Bone marrow (tissue), 2 donors: ENCODE measurements around the gene RHBDL1.

ENCODE experiments used
- DNase-seq, 2 donors: peaks; one replicate each; lab custom pipeline; 2025; lab: John Stamatoyannopoulos, UW

The RHBDL1 gene

DNA sequence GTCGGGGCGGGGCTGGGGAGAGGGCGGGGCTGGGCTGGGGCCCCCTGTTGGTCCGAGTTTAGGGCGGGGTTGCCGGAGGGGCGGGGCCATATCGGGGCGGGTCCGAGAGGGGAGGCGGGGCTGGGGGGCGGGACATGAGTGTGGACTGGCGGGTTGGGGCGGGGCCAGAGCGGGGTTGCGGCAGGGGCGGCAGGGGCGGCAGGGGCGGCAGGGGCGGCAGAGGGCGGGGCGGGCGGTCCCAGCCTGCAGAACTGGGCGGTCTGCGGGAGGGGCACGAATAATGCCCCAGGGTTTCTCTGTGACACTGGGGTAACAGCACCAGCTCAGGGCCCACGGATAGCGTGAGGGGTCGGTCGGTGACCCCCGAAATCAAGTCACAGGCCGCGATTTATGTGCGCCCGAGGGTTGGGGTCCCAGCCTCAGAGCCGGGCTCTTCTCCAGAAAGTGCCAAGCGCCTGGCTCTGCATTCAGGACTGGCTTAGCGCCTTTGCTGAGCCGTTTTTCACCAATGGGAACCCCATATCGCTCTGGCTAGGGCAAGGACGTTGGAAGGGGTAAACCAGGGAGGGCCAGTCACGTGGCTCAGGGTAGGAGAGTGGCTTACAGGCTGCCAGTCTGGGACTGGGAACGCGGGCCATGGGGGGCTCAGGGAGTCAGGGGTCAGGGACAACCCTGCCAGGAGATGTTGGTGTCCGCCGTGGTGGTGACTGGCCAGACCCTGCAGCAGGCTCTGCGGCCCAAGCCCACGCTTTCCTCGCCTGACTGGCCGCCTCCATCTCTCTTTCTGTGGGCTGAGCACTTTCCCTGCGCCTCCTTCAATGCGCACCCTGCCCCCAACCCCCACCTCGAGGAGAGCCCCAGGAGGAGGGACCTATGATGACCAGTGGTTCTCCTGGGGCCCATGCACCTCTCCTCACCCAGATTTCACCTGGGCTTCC lies 38.1 kb upstream of the RHBDL1 start:
- no peak for DNase-seq

DNA sequence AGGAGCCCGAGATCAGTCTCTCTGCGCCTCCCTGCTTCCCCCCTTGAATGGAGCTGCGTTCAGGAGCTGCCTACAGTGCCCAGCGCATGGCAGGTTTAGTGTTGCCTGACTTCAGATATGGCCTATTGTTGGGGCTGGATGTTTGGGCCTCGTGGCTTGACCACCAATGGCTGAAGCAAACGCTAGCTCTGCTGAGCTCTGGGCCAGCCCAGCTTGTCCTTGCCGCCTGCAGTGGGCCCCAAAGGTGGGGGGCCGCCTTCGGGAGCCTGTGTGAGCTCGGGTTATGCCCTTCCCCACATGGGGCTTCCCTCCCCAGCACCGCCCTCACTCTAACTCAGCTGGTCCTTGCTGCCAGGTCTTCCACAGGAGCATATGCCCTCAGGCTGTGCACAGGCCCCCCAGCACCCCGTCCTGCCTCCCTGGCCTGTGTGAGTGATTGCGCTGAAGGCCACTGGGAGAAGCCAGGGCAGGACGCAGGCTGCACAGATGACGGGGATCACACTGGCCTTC lies 37.4 kb upstream of the RHBDL1 start:
- no peak for DNase-seq

DNA sequence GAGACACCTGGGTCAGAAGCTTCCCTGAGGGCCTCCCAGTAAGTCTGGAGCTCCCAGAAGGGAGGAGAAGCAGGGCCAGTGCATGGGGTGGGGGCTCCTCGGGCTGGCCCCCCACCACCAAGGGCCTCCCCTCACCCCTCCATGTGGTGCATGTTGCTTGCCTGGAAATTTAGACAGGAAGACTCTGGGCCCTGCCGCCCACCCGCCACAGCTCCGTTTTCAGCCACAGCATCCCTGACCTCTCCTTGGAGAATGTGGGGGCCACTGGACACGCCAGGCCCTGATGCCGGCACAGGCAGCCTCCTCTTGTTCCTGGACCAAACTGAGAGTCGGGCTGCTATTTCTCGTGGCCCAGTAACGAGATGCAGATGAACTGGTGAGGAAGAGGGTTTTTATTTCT lies 36.6 kb upstream of the RHBDL1 start:
- DNase-seq: no peak

DNA sequence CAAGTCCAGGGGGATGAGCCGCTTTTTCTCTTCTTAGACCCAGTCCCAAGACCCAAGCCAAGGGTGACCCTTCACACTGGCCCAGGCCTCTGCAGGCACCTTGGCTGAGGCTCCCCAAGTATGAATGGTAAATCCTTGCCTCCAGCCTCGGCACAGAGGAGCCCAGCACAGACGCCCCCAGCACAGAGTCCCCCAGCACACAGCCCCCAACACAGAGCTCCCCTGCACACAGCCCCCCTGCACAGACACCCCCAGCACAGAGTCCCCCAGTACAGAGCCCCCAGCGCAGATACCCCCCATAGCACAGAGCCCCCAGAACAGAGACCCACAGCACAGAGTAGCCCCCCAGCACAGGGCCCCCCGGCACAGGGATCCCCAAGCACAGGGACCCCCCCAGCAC lies 34.9 kb upstream of the RHBDL1 start:
- no peak for DNase-seq

DNA sequence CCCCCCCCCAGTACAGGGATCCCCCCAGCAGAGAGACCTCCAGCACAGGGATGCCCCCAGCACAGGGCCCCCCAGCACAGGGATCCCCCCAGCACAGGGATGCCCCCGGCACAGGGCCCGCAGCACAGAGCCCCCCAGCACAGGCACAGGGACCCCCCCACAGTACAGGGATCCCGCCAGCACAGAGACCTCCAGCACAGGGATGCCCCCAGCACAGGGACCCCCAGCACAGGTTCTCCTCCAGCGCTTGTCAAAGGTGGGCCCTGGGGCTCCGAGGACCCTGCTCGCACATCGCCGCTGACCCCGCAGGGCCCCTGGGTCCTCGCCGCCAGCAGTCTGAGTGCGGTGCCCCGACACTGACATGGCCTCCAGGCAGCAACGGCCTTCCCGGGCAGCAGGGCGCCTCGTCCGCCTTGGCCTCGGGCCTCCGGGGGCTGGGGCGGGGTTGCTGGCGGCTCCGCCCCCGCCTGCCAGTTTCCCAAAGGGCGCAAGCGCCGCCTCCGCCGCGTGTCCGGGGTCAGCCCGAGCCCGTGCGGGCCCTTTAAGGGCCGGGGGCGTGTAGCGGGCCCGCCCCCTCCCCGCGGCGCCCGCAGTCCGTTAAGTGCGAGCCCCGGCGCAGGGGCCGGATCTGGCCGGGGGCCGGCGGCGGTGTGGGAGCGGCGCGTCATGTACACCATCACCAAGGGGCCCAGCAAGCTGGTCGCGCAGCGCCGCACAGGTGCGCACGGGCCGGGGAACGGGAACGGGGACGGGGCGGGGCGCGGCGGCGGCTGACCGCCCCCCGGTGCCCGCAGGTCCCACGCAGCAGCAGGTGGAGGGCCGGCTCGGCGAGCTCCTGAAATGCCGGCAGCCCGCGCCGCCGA lies 33.9 kb upstream of the RHBDL1 start, which contains the start of gene MCRIP2:
MCRIP2 (plus strand) TSS at position 503 of the 863 bp plus-strand sequence; CDS start at position 667, 164 bp downstream.
- peak in 1 of 2 donors; percentile 38 for DNase-seq

DNA sequence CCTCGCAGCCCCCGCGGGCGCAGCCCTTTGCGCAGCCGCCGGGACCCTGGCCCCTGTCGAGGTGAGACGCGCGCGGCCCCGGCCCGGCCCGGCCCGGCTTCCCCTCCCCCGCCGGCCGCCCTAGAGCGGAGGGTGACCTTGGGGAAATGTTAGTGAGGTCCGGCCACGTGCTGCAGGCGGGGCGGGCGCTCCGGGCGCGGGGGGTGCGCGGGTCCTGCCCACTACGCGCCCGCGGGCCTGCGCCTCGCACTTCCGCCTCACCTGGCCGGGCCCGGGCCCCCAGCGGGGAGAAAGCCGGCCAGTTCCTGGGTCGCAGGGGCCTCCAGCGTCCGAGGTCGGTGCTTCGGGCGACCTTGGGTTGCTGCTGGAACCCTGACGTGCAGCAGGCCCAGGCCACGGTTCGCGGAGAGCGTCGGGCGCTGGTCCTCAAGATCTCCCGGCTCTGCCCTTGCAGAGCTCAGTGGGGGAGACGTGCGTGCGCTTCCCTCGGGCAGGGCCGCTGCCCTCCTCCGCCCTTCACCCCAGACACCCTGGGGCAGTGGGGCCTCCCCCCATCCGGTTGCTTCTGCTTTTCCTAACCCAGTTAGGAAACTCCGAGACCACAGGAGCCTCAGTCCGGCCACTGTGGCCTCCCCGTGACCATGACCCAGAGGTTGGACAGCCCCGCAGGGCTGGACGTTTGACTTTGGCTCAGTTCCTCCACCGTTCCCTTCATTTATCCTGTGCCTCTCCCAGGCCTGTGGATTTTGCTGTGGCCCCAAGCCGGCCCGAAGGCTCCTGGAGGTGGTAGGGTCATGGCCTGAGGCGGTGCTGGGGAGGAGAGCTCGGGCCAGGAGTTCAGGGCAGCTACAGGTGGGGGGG lies 33.1 kb upstream of the RHBDL1 start:
- DNase-seq: peak in 1 of 2 donors; percentile 24

DNA sequence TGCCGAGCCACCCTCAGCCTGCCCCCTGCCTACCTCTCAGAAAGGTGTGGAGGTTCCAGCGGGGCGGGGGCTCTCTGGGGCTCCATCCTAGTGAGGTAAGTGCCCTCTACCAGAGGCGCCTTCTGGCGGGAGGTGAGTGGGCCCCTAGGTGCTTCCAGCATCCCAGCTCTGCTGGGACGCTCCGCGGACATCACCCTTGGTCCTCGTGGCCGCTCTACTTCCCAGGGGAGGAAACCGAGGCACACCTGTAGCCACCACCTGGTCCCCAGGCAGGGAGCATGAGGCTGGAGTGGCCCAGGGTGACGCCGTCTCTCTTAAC lies 32.5 kb upstream of the RHBDL1 start:
- DNase-seq: no peak

DNA sequence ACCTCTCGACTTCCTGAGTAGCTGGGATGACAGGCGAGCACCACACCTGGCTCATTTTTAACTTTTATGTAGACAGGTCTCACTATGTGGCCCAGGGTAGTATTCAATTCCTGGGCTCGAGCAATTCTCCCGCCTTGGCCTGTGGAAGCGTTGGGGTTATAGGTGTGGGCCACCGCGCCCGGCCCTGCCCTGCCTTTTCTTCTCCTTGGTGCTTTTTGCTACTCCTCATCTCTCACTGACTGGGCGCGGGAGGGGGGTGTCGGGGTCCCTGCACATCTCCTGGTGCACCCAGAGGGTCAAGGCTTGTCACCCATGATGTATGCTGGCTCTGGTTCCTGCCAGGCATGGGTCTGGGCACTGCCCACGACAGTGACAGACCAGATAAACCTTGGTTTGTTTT lies 30.9 kb upstream of the RHBDL1 start:
- DNase-seq: no peak

DNA sequence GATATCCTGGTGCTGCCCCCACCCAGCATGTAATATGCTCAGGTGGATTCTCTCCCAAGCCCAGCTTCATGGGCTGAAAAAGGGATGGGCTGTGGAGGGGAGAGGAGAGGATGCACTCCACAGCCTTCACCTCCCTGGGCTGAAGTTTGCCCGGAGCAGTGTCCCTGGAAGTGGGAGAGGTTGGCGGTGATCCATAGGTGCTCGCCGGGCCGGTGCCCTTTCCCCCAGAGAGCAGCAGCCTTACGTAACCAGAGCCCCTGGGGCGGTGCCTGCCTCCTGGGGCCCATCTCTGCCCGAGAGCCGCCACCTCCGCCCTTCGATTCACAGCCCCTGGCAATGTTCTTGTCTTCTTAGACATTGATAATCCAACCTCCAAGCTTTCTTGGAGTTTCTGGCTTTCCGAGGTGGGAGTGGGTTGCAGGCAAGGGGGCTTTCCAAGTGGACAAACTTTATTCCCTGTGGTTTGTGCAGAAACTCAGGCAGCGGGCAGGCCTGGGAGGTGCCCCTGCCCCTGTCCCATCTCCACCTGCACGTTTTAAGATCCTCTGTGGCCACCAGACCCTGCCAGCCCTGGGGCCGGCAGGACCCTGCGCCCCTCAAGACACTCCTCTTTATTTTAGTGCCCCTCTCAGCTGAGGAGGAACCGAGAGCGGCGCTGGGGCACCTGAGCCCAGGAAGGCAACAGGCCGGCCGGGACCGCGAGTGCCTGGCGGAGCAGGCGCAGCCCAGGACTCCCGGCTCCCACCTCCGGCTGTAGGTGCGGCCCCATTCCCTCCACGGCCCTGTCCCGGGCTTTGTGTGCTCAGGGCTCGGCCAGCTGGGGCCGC lies 29.4 kb upstream of the RHBDL1 start:
- no peak for DNase-seq

DNA sequence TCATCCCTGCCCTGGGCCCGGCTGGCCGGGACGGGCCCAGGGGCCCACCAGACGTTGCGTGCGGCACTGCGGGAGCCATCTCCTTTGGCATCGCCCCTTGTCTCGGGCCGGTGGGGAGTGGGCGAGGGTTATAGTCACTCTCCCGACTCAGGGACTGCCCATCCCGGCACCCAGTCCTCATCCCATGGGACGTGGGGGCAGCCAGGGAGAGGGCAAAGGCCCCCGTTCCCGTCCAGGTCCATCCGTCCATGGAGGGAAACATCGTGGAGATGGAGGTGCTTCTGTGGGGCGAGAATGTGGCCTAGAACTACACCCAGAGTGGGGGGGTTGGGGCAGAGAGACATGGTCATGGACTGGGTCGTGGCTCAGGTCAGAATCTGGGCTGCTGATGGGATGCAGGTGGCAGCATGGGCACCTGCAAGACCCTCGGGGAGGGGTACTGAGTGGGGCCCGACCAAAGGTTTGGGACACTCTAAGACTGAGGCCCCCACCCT lies 28.7 kb upstream of the RHBDL1 start:
- DNase-seq: no peak

DNA sequence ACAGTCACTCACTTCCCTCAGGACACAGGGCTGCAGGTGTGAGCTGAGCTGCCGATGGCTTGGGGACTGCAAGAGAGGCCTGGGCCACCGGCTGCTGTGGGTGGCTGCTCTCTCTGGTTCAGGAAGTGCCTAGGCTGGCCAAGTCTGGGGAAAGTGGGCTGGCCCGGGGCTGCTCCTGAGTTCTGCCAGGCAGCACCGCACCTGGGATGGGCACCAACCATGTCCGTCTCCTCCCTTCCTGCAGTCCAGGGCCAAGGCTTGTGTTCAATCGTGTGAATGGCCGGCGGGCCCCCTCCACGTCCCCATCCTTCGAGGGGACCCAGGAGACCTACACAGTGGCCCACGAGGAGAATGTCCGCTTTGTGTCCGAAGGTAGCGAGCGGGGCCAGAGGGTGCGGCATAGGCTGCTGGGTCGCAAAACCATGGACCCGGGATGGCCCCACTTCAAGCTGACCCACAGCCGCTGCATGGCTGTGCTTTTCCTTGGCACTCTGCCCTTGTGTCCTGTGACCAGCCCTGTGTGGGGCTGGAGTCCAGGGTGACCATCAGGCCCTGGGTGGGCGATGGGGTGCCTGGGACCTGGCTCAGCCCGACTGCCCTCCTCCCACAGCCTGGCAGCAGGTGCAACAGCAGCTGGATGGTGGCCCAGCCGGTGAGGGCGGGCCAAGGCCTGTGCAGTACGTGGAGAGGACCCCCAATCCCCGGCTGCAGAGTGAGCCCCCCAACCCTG lies 28.1 kb upstream of the RHBDL1 start:
- no peak for DNase-seq

DNA sequence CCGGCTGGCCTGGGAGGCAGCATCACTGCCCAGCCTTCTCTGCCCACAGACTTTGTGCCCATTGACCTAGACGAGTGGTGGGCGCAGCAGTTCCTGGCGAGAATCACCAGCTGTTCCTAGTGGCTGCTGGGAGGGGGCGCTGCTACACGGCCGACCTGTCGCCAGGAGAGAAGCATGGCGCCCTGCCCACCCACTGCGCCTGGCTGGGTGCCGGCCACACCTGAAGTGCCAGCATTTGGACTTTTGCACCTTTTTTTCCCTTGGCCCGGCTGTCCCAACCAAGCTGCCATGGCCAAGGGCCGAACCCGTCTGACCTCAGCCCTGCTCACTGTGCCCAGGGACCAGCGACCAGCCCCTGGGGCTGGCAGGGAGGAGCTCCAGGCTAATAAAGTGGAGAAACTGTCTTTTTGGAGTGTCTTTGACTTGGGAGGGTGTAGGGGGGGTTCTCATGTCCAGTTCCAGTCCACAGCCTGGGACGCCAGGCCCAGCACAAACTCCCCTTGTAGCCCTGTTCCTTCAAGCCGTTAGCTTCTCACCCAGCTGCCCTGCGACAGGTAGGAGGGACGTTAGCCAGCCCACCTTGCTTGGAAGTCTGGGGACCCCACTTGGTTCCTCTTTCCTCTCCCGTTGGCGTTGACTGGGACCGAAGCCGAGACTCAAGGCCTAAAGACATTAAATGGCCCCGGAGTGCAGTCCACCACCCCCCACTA lies 27.2 kb upstream of the RHBDL1 start:
- DNase-seq: no peak

DNA sequence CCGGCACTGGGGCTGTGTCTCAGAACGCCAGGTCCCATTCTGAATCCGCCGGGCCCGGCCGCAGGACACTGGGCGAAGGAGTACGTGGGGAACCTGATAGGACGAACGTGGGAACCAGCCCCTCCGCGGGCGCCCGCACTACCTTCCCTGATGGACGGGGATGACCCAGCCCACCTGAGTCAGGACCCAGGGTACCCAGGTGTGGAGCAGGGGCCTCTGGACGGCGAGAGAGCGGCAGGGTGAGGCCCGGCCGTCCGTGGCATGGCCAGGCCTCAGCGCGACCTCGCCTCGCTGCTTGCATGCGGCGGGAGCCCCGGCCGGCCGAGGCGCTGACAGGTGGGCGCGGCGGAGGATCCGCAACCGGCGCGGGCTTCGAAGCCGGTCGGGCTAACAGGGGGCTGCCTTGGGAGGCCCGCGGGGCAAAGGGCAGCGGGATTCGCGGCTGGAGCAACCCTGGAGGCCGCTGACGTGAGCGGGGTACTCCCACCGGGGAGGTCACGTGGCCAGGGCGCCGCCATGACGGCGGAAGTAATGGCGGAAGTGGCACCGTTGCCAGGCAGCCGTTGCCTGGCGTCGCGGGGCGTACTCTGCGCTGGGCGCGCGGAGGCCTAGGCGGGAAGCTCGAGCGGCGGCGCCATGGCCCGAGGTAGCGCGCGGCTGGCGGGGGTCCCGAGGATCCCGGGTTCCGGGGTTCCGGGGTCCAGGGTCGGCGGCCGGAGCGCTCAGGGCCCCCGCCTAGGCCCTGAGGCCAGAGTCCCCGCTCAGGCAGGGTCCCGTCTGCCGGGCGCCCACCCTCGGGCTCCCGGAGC lies 26.5 kb upstream of the RHBDL1 start, which contains the start of gene WDR90:
WDR90 (plus strand) TSS at position 585 of the 809 bp plus-strand sequence; CDS start at position 637, 52 bp downstream.
- DNase-seq: peak; percentile 84 to 85

DNA sequence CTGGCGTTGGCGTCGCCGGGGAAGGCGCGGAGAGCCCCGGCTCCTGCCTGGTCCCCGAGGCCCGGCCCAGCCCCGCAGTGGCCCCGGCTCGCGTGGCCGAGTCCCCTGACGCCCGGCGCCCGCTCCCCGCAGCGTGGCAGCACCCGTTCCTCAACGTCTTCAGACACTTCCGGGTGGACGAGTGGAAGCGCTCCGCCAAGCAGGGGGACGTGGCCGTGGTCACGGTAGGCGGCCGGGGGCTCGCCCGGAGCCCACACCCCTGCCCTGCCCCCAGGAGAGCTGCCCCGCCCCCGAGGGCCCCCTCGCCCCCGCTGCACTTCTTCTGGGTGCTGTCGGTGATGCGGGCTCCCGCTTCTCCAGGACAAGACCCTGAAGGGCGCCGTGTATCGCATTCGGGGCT lies 25.8 kb upstream of the RHBDL1 start:
- DNase-seq: peak in 1 of 2 donors; percentile 36

DNA sequence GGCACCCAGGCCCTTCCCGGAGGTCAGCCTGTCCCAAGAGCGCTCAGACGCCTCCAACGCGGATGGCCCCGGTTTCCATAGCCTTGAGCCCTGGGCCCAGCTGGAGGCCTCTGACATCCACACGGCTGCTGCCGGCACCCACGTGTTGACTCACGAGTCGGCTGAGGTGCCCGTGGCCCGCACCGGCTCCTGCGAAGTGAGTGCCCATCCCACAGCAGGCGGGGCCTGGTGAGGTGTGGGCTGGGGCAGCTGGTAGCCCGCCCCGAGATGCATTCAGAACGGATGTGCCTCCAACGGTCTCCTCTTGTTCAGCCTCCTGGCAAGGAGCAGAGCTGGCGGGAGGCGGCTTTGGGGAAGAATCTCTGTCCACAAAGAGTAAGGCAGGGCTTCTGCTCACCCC lies 23.6 kb upstream of the RHBDL1 start:
- DNase-seq: no peak

DNA sequence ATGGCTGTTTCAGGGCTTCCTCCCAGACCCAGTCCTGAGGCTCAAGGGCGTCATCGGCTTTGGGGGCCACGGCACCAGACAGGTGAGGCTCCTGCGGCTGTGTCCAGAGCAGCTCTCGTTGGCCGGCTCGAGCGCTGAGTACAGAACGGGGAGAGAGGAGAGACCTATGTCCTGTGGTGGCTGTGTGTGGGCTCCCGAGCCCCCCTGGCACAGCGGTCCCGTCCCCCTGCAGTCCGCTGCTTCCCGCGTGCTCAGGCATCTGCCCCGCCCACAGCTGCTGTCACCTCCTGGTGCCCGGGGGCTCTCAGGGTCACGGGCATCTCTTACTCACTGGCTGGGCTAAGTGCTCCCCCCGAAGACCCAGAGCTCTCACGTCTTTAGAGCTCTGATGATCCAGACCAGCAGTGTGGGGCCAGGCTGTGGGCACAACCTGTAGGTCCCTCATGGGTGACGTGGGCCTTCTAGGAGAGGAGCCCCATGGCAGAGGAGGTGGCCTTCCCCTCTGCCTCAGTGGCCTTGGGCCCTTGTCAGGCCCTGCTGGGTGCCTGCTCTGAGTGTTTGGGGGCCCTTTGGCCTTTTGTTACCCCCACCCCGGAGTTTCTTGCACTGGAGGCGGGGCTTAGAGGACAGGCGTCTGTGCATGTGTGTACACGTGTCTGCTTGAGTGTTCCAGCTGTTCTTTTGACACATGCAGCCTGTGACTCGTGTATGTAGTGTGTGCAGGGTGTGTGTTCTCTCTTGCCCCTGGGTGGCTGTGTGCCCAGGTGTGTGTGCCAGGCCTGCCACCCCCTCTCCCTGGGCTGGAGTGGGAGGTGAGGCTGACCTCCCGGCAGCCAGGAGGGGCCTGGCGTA lies 22.8 kb upstream of the RHBDL1 start:
- no peak for DNase-seq

DNA sequence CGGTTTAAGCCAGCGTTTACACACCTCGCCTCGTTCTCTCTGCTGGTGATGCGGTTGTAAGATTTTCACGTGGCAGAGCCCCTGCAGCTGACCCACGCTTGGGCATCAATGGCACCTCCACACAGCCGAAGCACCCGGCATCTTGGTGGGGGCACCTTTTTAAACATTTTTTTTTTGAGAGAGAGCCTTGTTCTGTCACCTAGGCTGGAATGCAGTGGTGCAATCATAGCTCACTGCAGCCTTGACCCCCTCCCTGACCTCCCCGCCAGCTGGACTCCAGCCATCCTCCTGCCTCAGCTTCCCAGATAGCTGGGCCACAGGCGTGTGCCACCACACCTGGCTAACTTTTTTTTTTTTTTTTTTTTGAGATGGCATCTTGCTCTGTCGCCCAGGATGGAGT lies 21.4 kb upstream of the RHBDL1 start:
- DNase-seq: no peak
